H7 (cell line): ENCODE results near the gene NMBR. TPM values are rescaled to one million over a fixed set of nuclear protein-coding genes. Genes with fewer than 3 reads are reported as not detected.
"Not testable (repeated sequence)": the region's sequence is repeated elsewhere in the genome, so short reads cannot be mapped to it uniquely, and the experiment has no call there.

Experiments used
- DNase-seq: peaks from one replicate; pipeline ENCODE4 v3.0.0; 2012
- H3K27me3 ChIP-seq: 2 replicates; pipeline ENCODE4 v1.6.0; 2011; ENCODE audit warnings: mild to moderate bottlenecking, low read length; ENCODE audit not compliant: control insufficient read depth, insufficient read depth
- H3K36me3 ChIP-seq: replicated peaks from 2 replicates; pipeline ENCODE4 v1.5.1; 2011; ENCODE audit warnings: low read length; ENCODE audit not compliant: control insufficient read depth, insufficient read depth
- H3K4me3 ChIP-seq: 2 replicates; pipeline ENCODE4 v1.5.1; 2011; ENCODE audit warnings: low read depth, mild to moderate bottlenecking, control low read depth, low read length, moderate library complexity; ENCODE audit not compliant: insufficient read depth
- total RNA-seq: library from RNA; depleted of rRNA; stranded (reverse); fragments of >200 nt; shearing (Covaris generic); gene quantifications from 2 replicates; pipeline ENCODE4 v1.2.3, GENCODE V29; 2014

Gene NMBR
- total RNA-seq, 1 experiment from 2014 or later = not detected

- Histone ChIP-seq H3K27me3 (no peaks in the 10 kb centered on the region), H3K36me3 (no peaks in the 10 kb centered on the region), H3K4me3 (no peak overlapping the region)
- no peak for DNase-seq
These were observed 88.2 kb downstream of the NMBR start for GRCh38 chr6:142058551-142059290.

DNA sequence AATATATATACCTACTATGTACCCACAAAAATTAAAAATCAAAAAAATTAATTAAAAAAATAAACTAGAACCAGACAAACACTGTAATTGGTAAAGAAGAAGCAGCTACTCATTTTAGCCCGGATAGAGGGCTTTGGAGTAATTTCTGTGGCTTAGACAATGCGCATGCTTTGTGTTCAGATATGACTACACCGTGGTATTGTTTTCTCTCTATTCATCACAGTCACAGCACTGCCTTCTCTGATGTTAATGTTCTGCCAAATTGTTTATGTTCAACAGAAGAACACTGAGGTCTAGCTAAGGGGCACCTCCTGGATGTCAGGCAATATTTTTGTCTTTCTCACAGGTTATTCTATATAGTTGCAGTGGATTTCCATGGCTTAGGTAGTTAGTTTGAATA is 91.7 kb downstream of the NMBR start:
- DNase-seq = no peak
- Histone ChIP-seq H3K27me3 (no peaks in the 10 kb centered on the region), H3K4me3 (no peak overlapping the region), H3K36me3 (no peaks in the 10 kb centered on the region)

GRCh38 chr6:142051404-142051803 is 95.5 kb downstream of the NMBR start:
- Histone ChIP-seq H3K27me3 (no peaks in the 10 kb centered on the region), H3K4me3 (no peak overlapping the region), H3K36me3 (no peaks in the 10 kb centered on the region)
- DNase-seq = no peak

DNA sequence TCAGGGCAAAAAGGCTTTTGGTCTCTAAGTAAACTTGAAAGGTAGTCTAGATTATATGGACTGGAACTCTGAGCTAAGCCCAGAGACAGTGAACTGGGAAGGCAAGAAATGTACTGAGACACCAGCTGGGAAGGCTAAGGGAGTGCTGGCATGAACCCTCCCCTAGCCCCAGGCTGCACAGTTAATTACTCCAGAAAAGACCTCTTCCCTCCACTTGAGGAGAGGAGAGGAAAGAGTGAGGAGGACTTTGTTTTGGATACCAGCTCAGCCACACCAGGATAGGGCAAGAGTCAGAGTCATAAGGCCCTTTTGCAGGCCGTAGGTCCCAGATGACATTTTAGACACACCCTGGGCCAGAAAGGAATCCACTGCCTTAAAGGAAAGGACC is 98.3 kb downstream of the NMBR start:
- no peaks in the 10 kb centered on the region for H3K27me3 ChIP-seq
- DNase-seq = no peak
- no peak overlapping the region for H3K4me3 ChIP-seq
- no peaks in the 10 kb centered on the region for H3K36me3 ChIP-seq

DNA sequence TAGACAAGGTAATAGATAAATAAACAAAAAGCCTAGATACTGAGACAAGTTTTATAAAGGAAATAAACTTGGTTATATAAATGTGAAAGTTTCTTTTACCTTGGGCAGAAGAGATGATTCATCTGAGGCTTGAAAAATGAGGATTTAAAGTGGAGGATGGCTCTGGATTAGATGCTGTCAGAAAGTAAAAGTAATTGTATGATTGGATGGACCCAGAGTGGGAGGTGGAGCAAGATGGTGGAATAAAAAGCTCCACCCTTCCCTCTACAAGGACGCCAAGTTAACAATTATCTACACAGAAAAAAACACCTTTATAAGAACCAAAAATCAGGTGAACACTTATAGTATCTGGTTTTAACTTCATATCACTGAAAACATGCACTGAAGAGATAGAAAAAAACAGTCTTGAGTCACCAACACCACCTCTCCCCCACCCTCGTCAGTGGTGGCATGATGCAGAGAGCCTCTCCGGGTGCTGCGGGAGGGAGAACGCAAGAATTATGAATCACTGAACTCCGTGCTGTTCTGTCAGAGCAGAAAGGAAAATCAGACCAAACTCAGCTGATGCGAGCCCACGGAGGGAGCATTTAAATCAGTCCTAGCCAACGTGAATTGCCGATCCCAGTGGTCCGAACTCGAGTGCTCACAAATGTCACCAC is 98.9 kb downstream of the NMBR start:
- Histone ChIP-seq H3K36me3 (no peaks in the 10 kb centered on the region), H3K27me3 (no peaks in the 10 kb centered on the region)

GRCh38 chr6:142045380-142046278 is 101.3 kb downstream of the NMBR start:
- Histone ChIP-seq H3K36me3 (no peaks in the 10 kb centered on the region), H3K27me3 (no peaks in the 10 kb centered on the region), H3K4me3 (no peak overlapping the region)
- no peak for DNase-seq

More for the DNA sequence above, 98.9 kb downstream of the NMBR start:
- H3K4me3 ChIP-seq = no peak overlapping the region
- DNase-seq = no peak

DNA sequence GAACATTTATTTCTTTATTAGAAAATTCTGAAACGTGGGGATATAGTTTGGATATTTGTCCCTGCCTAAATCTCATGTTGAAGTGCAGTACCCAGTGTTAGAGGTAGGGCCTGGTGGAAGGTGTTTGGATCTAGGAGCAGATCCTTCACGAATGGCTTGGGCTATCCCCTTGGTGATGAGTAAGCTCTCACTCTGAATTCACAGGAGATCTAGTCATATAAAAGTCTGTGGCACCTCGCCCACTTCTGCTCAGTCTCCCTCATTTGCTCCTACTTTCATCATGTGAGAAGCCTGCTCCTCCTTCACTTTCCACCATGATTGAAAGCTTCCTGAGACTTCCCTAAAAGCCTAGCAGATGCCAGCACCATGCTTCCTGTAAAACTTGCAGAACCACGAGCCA is 111.0 kb downstream of the NMBR start:
- Histone ChIP-seq H3K4me3 (no peak overlapping the region), H3K27me3 (no peaks in the 10 kb centered on the region), H3K36me3 (no peaks in the 10 kb centered on the region)
- no peak for DNase-seq

DNA sequence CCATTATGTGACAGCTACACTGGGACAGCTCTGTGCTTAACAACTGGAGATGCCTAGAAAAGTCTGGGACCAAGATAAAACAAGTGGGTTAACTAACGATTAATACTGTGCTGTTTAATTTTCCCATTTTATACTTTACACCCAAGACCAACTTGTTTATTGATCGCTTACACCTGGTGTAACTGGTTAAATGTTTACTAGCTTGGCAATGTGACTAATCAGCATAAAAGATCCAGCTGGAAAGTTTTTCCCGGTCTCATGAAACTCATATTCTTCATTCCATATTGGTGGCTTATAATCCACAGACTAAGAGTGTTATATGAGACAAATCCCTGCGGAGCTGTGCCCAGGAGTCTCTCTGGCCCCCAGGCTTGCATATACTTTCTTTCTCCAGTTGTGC is 115.9 kb downstream of the NMBR start:
- Histone ChIP-seq H3K36me3 (no peaks in the 10 kb centered on the region), H3K27me3 (no peaks in the 10 kb centered on the region), H3K4me3 (no peak overlapping the region)
- no peak for DNase-seq

GRCh38 chr6:142030115-142030619 is 116.8 kb downstream of the NMBR start:
- Histone ChIP-seq H3K36me3 (no peaks in the 10 kb centered on the region), H3K4me3 (peak overlapping the region; percentile 23; the same call in 1 of the 2 replicates), H3K27me3 (no peaks in the 10 kb centered on the region)
- peak; percentile 8 for DNase-seq

DNA sequence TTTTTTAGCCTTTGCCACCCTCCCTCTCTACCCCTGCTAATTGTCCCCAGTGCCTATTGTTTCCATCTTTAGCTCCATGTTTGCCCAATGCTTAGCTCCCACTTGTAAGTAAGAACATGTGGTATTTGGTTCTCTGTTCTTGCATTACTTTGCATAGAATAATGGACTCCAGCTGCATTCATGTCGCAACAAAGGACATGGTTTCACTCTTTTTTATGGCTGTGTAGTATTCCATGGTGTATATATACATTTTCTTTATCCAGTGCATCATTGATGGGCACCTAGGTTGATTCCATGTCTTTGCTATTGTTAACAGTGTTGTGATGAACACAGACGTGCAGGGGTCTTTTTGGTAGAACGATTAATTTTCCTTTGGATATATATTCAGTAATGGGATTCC is 118.4 kb downstream of the NMBR start:
- DNase-seq = no peak
- Histone ChIP-seq H3K27me3 (no peaks in the 10 kb centered on the region), H3K4me3 (no peak overlapping the region), H3K36me3 (no peaks in the 10 kb centered on the region)

GRCh38 chr6:142027804-142028203 is 119.1 kb downstream of the NMBR start:
- not testable (repeated sequence) for H3K36me3 ChIP-seq, H3K27me3 ChIP-seq, DNase-seq, H3K4me3 ChIP-seq

DNA sequence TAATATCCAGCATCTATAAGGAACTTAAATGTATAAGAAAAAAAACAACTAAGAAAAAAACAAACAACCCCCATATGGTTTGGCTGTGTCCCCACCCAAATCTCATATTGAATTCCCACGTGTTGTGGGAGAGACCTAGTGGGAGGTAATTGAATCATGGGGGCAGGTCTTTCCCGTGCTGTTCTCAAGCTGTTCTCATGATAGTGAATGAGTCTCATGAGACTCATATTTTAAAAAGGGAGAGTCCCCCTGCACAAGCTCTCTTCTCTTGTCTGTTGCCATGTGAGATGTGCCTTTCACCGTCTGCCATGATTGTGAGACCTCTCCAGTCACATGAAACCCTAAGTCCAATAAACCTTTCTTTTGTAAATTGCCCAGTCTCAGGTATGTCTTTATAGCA is 119.8 kb downstream of the NMBR start:
- Histone ChIP-seq H3K27me3 (no peaks in the 10 kb centered on the region), H3K36me3 (no peaks in the 10 kb centered on the region), H3K4me3 (no peak overlapping the region)
- DNase-seq = no peak

- H3K4me3 ChIP-seq = no peak overlapping the region
- H3K27me3 ChIP-seq = no peaks in the 10 kb centered on the region
- no peaks in the 10 kb centered on the region for H3K36me3 ChIP-seq
- no peak for DNase-seq
These were observed 120.5 kb downstream of the NMBR start for GRCh38 chr6:142026471-142026870.
